ENCODE results near the gene HS3ST3B1.

HS3ST3B1 gene

GRCh38 chr17:14354807-14355206 is 53.9 kb downstream of the HS3ST3B1 start:
- no peak for DNase-seq (ENCODE audit: low read depth in 2 of 2)

GRCh38 chr17:14355556-14355955 is 54.7 kb downstream of the HS3ST3B1 start:
- no peak for DNase-seq (ENCODE audit: low read depth in 2 of 2)

- no peak for DNase-seq (ENCODE audit: low read depth in 2 of 2)
Measured at GRCh38 chr17:14359163-14360020, 58.5 kb downstream of the HS3ST3B1 start.

- DNase-seq (ENCODE audit: low read depth in 2 of 2), result no peak
Measured at GRCh38 chr17:14360856-14361255, 60.0 kb downstream of the HS3ST3B1 start.

GRCh38 chr17:14361470-14361869 is 60.6 kb downstream of the HS3ST3B1 start:
- DNase-seq (ENCODE audit: low read depth in 2 of 2), result no peak

- no peak for DNase-seq (ENCODE audit: low read depth in 2 of 2)
Measured at GRCh38 chr17:14361945-14362508, 61.1 kb downstream of the HS3ST3B1 start.

- no peak for DNase-seq (ENCODE audit: low read depth in 2 of 2)
Measured at GRCh38 chr17:14366199-14366598, 65.3 kb downstream of the HS3ST3B1 start.

GRCh38 chr17:14372461-14372860 is 71.6 kb downstream of the HS3ST3B1 start:
- no peak for DNase-seq (ENCODE audit: low read depth in 2 of 2)

GRCh38 chr17:14372905-14373613 is 72.2 kb downstream of the HS3ST3B1 start:
- DNase-seq (ENCODE audit: low read depth in 2 of 2), result no peak

- DNase-seq (ENCODE audit: low read depth in 2 of 2), result no peak
Measured at GRCh38 chr17:14373614-14374259, 72.9 kb downstream of the HS3ST3B1 start.

GRCh38 chr17:14374268-14374667 is 73.4 kb downstream of the HS3ST3B1 start:
- DNase-seq (ENCODE audit: low read depth in 2 of 2), result no peak

GRCh38 chr17:14376666-14377065 is 75.8 kb downstream of the HS3ST3B1 start:
- DNase-seq (ENCODE audit: low read depth in 2 of 2), result no peak

- no peak for DNase-seq (ENCODE audit: low read depth in 2 of 2)
Measured at GRCh38 chr17:14381606-14382005, 80.7 kb downstream of the HS3ST3B1 start.

GRCh38 chr17:14387036-14387435 is 86.2 kb downstream of the HS3ST3B1 start:
- no peak for DNase-seq (ENCODE audit: low read depth in 2 of 2)

GRCh38 chr17:14389681-14390080 is 88.8 kb downstream of the HS3ST3B1 start:
- no peak for DNase-seq (ENCODE audit: low read depth in 2 of 2)

- no peak for DNase-seq (ENCODE audit: low read depth in 2 of 2)
Measured at GRCh38 chr17:14393723-14394122, 92.8 kb downstream of the HS3ST3B1 start.

GRCh38 chr17:14395255-14395654 is 94.4 kb downstream of the HS3ST3B1 start:
- DNase-seq (ENCODE audit: low read depth in 2 of 2), result no peak

GRCh38 chr17:14396547-14396946 is 95.7 kb downstream of the HS3ST3B1 start:
- DNase-seq (ENCODE audit: low read depth in 2 of 2), result no peak

GRCh38 chr17:14398766-14399165 is 97.9 kb downstream of the HS3ST3B1 start:
- DNase-seq (ENCODE audit: low read depth in 2 of 2), result no peak

Measured in fibroblast of skin of left quadriceps (primary cell).